ENCODE results near the gene RAB11FIP4. TPM values are rescaled to one million over a fixed set of nuclear protein-coding genes. Genes with fewer than 3 reads are reported as not detected.
A peak's percentile ranks its signal among the peaks of the same experiment; 100 is the strongest.

RAB11FIP4 gene
- polyA plus RNA-seq, 4 donors = 11.6 to 33.8 (median 18.7) TPM

DNA sequence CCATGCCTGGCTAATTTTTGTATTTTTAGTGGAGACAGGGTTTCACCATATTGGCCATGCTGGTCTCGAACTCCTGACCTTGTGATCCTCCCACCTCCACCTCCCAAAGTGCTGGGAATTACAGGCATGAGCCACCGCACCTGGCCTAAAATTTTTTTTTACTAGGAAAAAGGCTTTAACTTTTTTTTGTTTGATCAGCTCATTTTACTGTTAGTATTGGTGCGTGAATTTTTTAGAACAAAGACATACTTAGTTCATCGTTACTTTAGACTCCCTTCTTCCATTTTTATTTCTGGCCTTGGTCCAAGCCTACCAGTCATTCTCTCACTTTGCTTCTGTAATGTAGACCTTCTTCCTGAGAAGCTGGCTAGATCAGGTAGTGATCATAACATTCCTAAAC, 25.4 kb upstream of the RAB11FIP4 start:
- no peak for FAIRE-seq
- DNase-seq = no peak
- 96 to 98% (median 98%) methylated on average over 4 of the region's 4 CpGs for WGBS, 3 donors
- H3K36me3 ChIP-seq (ENCODE audit: control insufficient read depth in 3 of 3, insufficient read depth in 2 of 3, low read depth in 1 of 3, low read length in 3 of 3) = peaks cover 0 to 22% (median 6%) of the 10 kb centered on the region in 3 donors
- H3K9me3 ChIP-seq (ENCODE audit: control insufficient read depth in 2 of 2, insufficient read depth in 1 of 2, low read depth in 1 of 2, low read length in 1 of 2) = no peaks in the 10 kb centered on the region
- no peak overlapping the region for H3K27ac ChIP-seq (ENCODE audit: low read depth in 1 of 3, low read length in 2 of 3)
- no peak overlapping the region for H3K4me3 ChIP-seq (ENCODE audit: low read depth in 1 of 3, low read length in 3 of 3)
- no peaks in the 10 kb centered on the region for H3K27me3 ChIP-seq (ENCODE audit: control insufficient read depth in 3 of 3, insufficient read depth in 3 of 3, low read length in 3 of 3)
- H3K4me1 ChIP-seq (ENCODE audit: control insufficient read depth in 3 of 3, insufficient read depth in 2 of 3, low read depth in 1 of 3, low read length in 2 of 3) = no peaks in the 10 kb centered on the region

DNA sequence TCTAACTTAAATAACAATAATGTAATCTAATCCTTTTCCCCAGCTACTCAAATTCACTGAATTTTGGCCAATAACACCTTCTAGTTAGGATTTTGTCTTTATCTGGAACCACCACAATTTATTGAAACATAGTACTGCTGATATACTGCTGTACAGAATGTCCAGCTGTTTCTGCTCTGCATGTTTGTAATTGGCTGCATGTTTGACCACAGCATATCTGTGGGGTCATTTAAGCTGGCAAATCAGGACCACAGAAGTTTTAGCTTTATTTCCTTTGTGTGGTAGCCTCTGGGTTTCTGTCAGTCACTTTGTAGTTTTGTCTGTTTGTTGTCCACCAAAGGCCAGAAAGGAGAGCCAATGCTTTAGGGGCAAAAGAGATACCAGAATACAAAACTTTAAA, 22.2 kb upstream of the RAB11FIP4 start:
- Histone ChIP-seq H3K36me3 (ENCODE audit: control insufficient read depth in 3 of 3, insufficient read depth in 2 of 3, low read depth in 1 of 3, low read length in 3 of 3) (peaks cover 0 to 17% (median 2%) of the 10 kb centered on the region in 3 donors), H3K27me3 (ENCODE audit: control insufficient read depth in 3 of 3, insufficient read depth in 3 of 3, low read length in 3 of 3) (no peaks in the 10 kb centered on the region), H3K4me1 (ENCODE audit: control insufficient read depth in 3 of 3, insufficient read depth in 2 of 3, low read depth in 1 of 3, low read length in 2 of 3) (no peaks in the 10 kb centered on the region), H3K9me3 (ENCODE audit: control insufficient read depth in 2 of 2, insufficient read depth in 1 of 2, low read depth in 1 of 2, low read length in 1 of 2) (no peaks in the 10 kb centered on the region), H3K27ac (ENCODE audit: low read depth in 1 of 3, low read length in 2 of 3) (no peak overlapping the region), H3K4me3 (ENCODE audit: low read depth in 1 of 3, low read length in 3 of 3) (no peak overlapping the region)
- DNase-seq (no peak), FAIRE-seq (no peak)

DNA sequence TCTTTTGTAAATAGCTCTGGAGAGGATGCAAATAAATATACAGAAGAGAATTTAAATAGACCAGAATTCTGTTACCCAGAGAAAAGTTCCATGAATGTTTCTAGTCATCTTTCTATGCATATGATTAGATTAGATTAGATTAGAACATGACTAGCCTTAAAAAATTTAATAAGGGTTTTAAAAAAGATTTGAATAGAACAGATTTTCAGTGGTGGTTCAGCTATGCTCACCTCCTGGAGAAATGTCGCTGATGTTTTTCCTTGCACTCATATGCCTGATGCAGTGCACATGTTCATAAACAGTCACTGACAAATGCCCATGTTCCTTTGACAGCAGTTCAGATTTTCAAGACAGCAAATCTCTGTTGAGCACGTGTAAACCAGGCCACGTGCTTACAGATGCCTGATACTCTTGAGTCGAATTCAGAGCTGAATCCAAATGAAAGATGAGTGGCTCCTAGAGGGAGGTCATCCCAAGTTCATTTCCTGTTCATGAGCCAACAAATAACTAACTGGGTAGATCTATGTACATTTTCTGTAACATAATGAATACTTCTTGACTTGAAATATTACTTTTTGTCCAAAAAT, 19.9 kb upstream of the RAB11FIP4 start:
- FAIRE-seq (no peak), DNase-seq (no peak)
- Histone ChIP-seq H3K27ac (ENCODE audit: low read depth in 1 of 3, low read length in 2 of 3) (no peak overlapping the region), H3K36me3 (ENCODE audit: control insufficient read depth in 3 of 3, insufficient read depth in 2 of 3, low read depth in 1 of 3, low read length in 3 of 3) (peaks cover 0 to 15% (median 2%) of the 10 kb centered on the region in 3 donors), H3K4me3 (ENCODE audit: low read depth in 1 of 3, low read length in 3 of 3) (no peak overlapping the region), H3K27me3 (ENCODE audit: control insufficient read depth in 3 of 3, insufficient read depth in 3 of 3, low read length in 3 of 3) (no peaks in the 10 kb centered on the region), H3K9me3 (ENCODE audit: control insufficient read depth in 2 of 2, insufficient read depth in 1 of 2, low read depth in 1 of 2, low read length in 1 of 2) (no peaks in the 10 kb centered on the region), H3K4me1 (ENCODE audit: control insufficient read depth in 3 of 3, insufficient read depth in 2 of 3, low read depth in 1 of 3, low read length in 2 of 3) (no peaks in the 10 kb centered on the region)
- WGBS, 3 donors = 41 to 81% (median 62%) methylated on average over 4 of the region's 4 CpGs

DNA sequence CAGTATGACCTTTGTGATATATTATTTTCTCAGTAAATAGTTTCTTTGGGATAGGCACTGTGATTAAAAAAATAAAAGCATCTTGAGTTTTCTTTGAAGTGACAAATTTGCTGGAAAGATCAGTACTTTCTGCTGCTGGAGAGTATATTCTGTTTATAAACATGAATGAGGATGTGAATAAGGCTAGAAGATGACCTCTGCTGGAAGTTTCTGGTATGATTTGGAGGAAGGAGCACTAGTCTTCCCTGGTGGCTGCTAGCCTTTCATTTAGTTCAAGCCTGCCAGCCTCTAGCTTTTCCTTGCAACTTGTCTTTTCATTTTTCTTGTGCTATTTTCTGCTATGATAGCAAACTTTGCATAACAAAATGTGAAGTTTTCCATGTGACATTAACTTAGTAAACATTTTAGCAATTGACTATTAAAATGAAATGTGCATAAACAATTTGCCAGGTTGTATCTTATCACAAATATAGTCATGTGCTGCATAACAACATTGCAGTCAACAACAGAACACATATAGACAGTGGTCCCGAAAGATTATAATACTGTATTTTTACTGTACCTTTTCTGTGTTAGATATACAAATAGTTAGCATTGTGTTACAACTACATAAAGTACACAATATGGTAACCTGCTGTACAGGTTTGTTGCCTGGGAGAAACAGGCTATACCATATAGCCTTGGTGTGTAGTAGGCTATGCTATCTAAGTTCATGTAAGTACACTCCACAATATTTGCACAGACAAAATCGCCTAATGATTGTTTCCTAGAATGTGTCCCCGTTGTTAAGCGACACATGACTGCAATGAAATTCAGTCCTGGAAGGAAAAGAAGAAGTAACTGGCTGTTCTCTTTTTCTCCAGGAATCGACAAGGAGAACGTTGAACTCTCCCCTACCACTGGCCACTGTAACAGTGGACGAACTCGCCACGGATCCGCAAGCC, 18.1 kb upstream of the RAB11FIP4 start:
- DNase-seq = peak; percentile 45 to 63
- Histone ChIP-seq H3K4me3 (ENCODE audit: low read depth in 1 of 3, low read length in 3 of 3) (no peak overlapping the region), H3K4me1 (ENCODE audit: control insufficient read depth in 3 of 3, insufficient read depth in 2 of 3, low read depth in 1 of 3, low read length in 2 of 3) (no peaks in the 10 kb centered on the region), H3K9me3 (ENCODE audit: control insufficient read depth in 2 of 2, insufficient read depth in 1 of 2, low read depth in 1 of 2, low read length in 1 of 2) (no peaks in the 10 kb centered on the region), H3K27me3 (ENCODE audit: control insufficient read depth in 3 of 3, insufficient read depth in 3 of 3, low read length in 3 of 3) (no peaks in the 10 kb centered on the region), H3K36me3 (ENCODE audit: control insufficient read depth in 3 of 3, insufficient read depth in 2 of 3, low read depth in 1 of 3, low read length in 3 of 3) (peaks cover 0 to 12% (median 2%) of the 10 kb centered on the region in 3 donors), H3K27ac (ENCODE audit: low read depth in 1 of 3, low read length in 2 of 3) (no peak overlapping the region)
- peak; percentile 23 for FAIRE-seq
- WGBS, 3 donors = 90 to 94% (median 93%) methylated on average over 10 of the region's 10 CpGs

DNA sequence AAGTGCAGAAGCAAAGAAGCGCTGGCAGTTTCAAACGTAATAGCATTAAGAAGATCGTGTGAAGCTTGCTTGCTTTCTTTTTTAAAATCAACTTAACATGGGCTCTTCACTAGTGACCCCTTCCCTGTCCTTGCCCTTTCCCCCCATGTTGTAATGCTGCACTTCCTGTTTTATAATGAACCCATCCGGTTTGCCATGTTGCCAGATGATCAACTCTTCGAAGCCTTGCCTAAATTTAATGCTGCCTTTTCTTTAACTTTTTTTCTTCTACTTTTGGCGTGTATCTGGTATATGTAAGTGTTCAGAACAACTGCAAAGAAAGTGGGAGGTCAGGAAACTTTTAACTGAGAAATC, 17.4 kb upstream of the RAB11FIP4 start:
- Histone ChIP-seq H3K27ac (ENCODE audit: low read depth in 1 of 3, low read length in 2 of 3) (no peak overlapping the region), H3K4me3 (ENCODE audit: low read depth in 1 of 3, low read length in 3 of 3) (no peak overlapping the region), H3K9me3 (ENCODE audit: control insufficient read depth in 2 of 2, insufficient read depth in 1 of 2, low read depth in 1 of 2, low read length in 1 of 2) (no peaks in the 10 kb centered on the region), H3K27me3 (ENCODE audit: control insufficient read depth in 3 of 3, insufficient read depth in 3 of 3, low read length in 3 of 3) (no peaks in the 10 kb centered on the region), H3K36me3 (ENCODE audit: control insufficient read depth in 3 of 3, insufficient read depth in 2 of 3, low read depth in 1 of 3, low read length in 3 of 3) (peaks cover 0 to 17% (median 2%) of the 10 kb centered on the region in 3 donors), H3K4me1 (ENCODE audit: control insufficient read depth in 3 of 3, insufficient read depth in 2 of 3, low read depth in 1 of 3, low read length in 2 of 3) (no peaks in the 10 kb centered on the region)
- 80 to 94% (median 90%) methylated on average over 6 of the region's 6 CpGs for WGBS, 3 donors
- no peak for DNase-seq
- FAIRE-seq = no peak

DNA sequence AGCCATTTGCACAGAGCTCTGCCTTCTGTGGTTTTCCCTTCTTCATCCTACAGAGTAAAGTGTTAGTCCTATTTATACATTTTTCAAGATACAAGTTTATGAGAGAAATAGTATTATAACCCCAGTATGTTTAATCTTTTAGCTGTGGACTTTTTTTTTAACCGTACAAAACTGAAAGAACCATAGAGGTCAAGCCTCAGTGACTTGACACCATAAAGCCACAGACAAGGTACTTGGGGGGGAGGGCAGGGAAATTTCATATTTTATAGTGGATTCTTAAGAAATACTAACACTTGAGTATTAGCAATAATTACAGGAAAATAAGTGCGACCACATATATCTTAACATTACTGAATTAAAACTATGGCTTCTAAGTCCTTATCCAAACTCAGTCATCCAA, 17.0 kb upstream of the RAB11FIP4 start:
- WGBS, 3 donors = 92 to 97% (median 94%) methylated on average over 2 of the region's 2 CpGs
- no peak for DNase-seq

DNA sequence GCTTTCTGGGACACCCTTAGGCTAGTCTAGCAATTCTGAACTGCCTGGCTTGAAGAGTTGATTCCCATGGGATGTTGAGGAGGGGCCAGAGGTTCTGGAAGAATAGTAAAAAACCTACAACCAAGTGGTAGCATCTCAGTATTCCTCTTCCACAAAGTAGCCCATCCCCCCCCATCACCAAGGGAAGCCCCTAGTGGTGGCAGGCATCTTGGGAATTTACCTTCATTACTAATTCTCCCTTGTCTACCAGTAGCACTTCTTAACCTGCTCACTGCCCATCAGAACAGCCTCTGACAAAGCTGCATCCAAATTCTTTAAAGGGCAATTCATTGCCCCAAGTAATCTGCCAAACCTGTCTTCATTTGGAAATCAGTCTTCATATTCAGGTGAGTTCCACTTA, 12.8 kb upstream of the RAB11FIP4 start:
- no peak overlapping the region for H3K27ac ChIP-seq (ENCODE audit: low read depth in 1 of 3, low read length in 2 of 3)
- peaks cover 0 to 18% (median 0%) of the 10 kb centered on the region in 3 donors for H3K36me3 ChIP-seq (ENCODE audit: control insufficient read depth in 3 of 3, insufficient read depth in 2 of 3, low read depth in 1 of 3, low read length in 3 of 3)
- DNase-seq (no peak), FAIRE-seq (no peak)
- no peak overlapping the region for H3K4me3 ChIP-seq (ENCODE audit: low read depth in 1 of 3, low read length in 3 of 3)
- no peaks in the 10 kb centered on the region for H3K9me3 ChIP-seq (ENCODE audit: control insufficient read depth in 2 of 2, insufficient read depth in 1 of 2, low read depth in 1 of 2, low read length in 1 of 2)
- H3K27me3 ChIP-seq (ENCODE audit: control insufficient read depth in 3 of 3, insufficient read depth in 3 of 3, low read length in 3 of 3) = no peaks in the 10 kb centered on the region
- H3K4me1 ChIP-seq (ENCODE audit: control insufficient read depth in 3 of 3, insufficient read depth in 2 of 3, low read depth in 1 of 3, low read length in 2 of 3) = no peaks in the 10 kb centered on the region

More for the DNA sequence above, 17.0 kb upstream of the RAB11FIP4 start:
- no peaks in the 10 kb centered on the region for H3K9me3 ChIP-seq (ENCODE audit: control insufficient read depth in 2 of 2, insufficient read depth in 1 of 2, low read depth in 1 of 2, low read length in 1 of 2)
- FAIRE-seq = no peak
- peaks cover 0 to 18% (median 2%) of the 10 kb centered on the region in 3 donors for H3K36me3 ChIP-seq (ENCODE audit: control insufficient read depth in 3 of 3, insufficient read depth in 2 of 3, low read depth in 1 of 3, low read length in 3 of 3)
- no peaks in the 10 kb centered on the region for H3K27me3 ChIP-seq (ENCODE audit: control insufficient read depth in 3 of 3, insufficient read depth in 3 of 3, low read length in 3 of 3)
- no peak overlapping the region for H3K27ac ChIP-seq (ENCODE audit: low read depth in 1 of 3, low read length in 2 of 3)
- H3K4me1 ChIP-seq (ENCODE audit: control insufficient read depth in 3 of 3, insufficient read depth in 2 of 3, low read depth in 1 of 3, low read length in 2 of 3) = no peaks in the 10 kb centered on the region
- no peak overlapping the region for H3K4me3 ChIP-seq (ENCODE audit: low read depth in 1 of 3, low read length in 3 of 3)

DNA sequence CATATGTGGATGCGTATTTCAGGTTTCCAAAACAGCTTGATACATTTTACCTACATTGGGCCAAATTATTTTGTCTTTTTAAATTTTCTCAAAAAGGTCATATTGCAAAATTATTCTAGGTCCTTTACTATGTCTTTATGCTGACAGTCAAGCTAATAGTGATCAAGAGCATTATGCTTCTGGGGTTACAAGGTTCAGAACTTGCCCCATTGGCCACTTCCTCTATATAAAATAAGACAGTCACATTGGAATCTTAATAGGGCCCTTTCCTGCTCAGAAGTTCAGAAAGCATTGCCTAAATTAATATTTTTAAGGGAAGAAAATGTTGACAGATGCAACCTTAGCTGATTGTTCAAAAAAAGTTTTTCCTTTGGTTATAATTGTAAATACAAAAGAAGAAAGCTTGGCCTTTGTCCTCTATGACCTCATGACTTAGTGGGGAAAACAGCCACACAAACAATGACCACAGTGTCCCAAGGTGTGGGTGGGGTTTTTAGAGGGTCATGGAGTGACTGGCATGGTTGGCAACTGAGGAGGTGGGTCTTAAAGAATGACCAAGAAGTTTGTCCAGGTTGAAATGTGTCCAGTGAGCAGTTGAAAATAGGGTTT, 11.8 kb upstream of the RAB11FIP4 start:
- no peaks in the 10 kb centered on the region for H3K9me3 ChIP-seq (ENCODE audit: control insufficient read depth in 2 of 2, insufficient read depth in 1 of 2, low read depth in 1 of 2, low read length in 1 of 2)
- 98 to 100% (median 98%) methylated on average over 1 of the region's 1 CpG for WGBS, 3 donors
- DNase-seq = no peak
- no peaks in the 10 kb centered on the region for H3K27me3 ChIP-seq (ENCODE audit: control insufficient read depth in 3 of 3, insufficient read depth in 3 of 3, low read length in 3 of 3)
- H3K4me3 ChIP-seq (ENCODE audit: low read depth in 1 of 3, low read length in 3 of 3) = no peak overlapping the region
- no peak overlapping the region for H3K27ac ChIP-seq (ENCODE audit: low read depth in 1 of 3, low read length in 2 of 3)
- peaks cover 0 to 15% (median 0%) of the 10 kb centered on the region in 3 donors for H3K36me3 ChIP-seq (ENCODE audit: control insufficient read depth in 3 of 3, insufficient read depth in 2 of 3, low read depth in 1 of 3, low read length in 3 of 3)
- no peaks in the 10 kb centered on the region for H3K4me1 ChIP-seq (ENCODE audit: control insufficient read depth in 3 of 3, insufficient read depth in 2 of 3, low read depth in 1 of 3, low read length in 2 of 3)
- no peak for FAIRE-seq

Data from small intestine (tissue), 7 donors.